ENCODE results near the gene DEPP1. TPM values are rescaled to one million over a fixed set of nuclear protein-coding genes. Genes with fewer than 3 reads are reported as not detected.

The DEPP1 gene
- polyA plus RNA-seq, 3 donors, result 7.7 to 10.3 (median 8.3) TPM

- DNase-seq, result no peak
These were observed 3.5 kb upstream of the DEPP1 start for GRCh38 chr10:44982114-44982460.

- no peak for DNase-seq
These were observed 2.8 kb upstream of the DEPP1 start for GRCh38 chr10:44981172-44982113.

GRCh38 chr10:44980309-44981171, 1.9 kb upstream of the DEPP1 start:
- DNase-seq, result no peak

- DNase-seq, result no peak
These were observed 927 bp upstream of the DEPP1 start for GRCh38 chr10:44979281-44980191.

GRCh38 chr10:44978213-44978569, 418 bp downstream of the DEPP1 start:
- DNase-seq, result no peak

- DNase-seq, result no peak
These were observed 1.1 kb downstream of the DEPP1 start for GRCh38 chr10:44977287-44978212.

- no peak for DNase-seq
These were observed 2.0 kb downstream of the DEPP1 start for GRCh38 chr10:44976352-44977198.

GRCh38 chr10:44975431-44976331, 2.9 kb downstream of the DEPP1 start:
- no peak for DNase-seq

GRCh38 chr10:44974628-44975430, 3.8 kb downstream of the DEPP1 start:
- DNase-seq, result no peak

GRCh38 chr10:44974082-44974627, 4.5 kb downstream of the DEPP1 start:
- no peak for DNase-seq

GRCh38 chr10:44973323-44974081, 5.1 kb downstream of the DEPP1 start:
- no peak for DNase-seq

- DNase-seq, result no peak
These were observed 5.7 kb downstream of the DEPP1 start for GRCh38 chr10:44972874-44973306.

GRCh38 chr10:44971935-44972757, 6.5 kb downstream of the DEPP1 start:
- no peak for DNase-seq

GRCh38 chr10:44971434-44971833, 7.2 kb downstream of the DEPP1 start:
- no peak for DNase-seq

GRCh38 chr10:44970812-44971395, 7.7 kb downstream of the DEPP1 start:
- no peak for DNase-seq
